SK-N-SH treated with all-trans-retinoic acid at 6 μM for 48 hours (cell line): ENCODE results near the gene SPC25.
"Not testable (repeated sequence)": the region's sequence is repeated elsewhere in the genome, so short reads cannot be mapped to it uniquely, and the experiment has no call there.

Experiments
- ATAC-seq: fragments of 200-7000 bp; cut with Tn5 transposase; 3 replicates; pipeline ENCODE4 v1.9.1; 2020; ENCODE audit warnings: mild to moderate bottlenecking, moderate library complexity
- ARNTL ChIP-seq: fragments of 450-650 bp; formaldehyde crosslinking; IDR thresholded peaks from 2 replicates; pipeline ENCODE4 v1.5.0; 2020; ENCODE audit warnings: low read depth, mild to moderate bottlenecking, moderate library complexity, borderline replicate concordance
- BACH2 ChIP-seq: fragments of 250-450 bp; sonication (Bioruptor Pico); IDR thresholded peaks from 2 replicates; pipeline ENCODE4 v1.9.0; 2021; ENCODE audit warnings: mild to moderate bottlenecking, borderline replicate concordance
- CSDC2 ChIP-seq: fragments of 250-450 bp; sonication (Bioruptor Pico); IDR thresholded peaks from 2 replicates; pipeline ENCODE4 v1.5.0; 2020; ENCODE audit warnings: mild to moderate bottlenecking, moderate library complexity
- ESRRG ChIP-seq: fragments of 250-450 bp; sonication (Bioruptor Pico); IDR thresholded peaks from 2 replicates; pipeline ENCODE4 v1.6.1; 2021; ENCODE audit warnings: mild to moderate bottlenecking
- GLIS3 ChIP-seq: fragments of 250-450 bp; sonication (Bioruptor Pico); IDR thresholded peaks from 2 replicates; pipeline ENCODE4 v1.5.0; 2020; ENCODE audit warnings: mild to moderate bottlenecking, moderate library complexity
- ISL1 ChIP-seq: fragments of 250-450 bp; sonication (Bioruptor Pico); IDR thresholded peaks from 2 replicates; pipeline ENCODE4 v2.1.2; 2022; ENCODE audit warnings: mild to moderate bottlenecking, moderate library complexity
- OSR1 ChIP-seq: fragments of 250-450 bp; sonication (Bioruptor Pico); IDR thresholded peaks from 2 replicates; pipeline ENCODE4 v1.8.0; 2022; ENCODE audit warnings: moderate library complexity, mild to moderate bottlenecking, inconsistent platforms
- PPARA ChIP-seq: fragments of 250-450 bp; sonication (Bioruptor Pico); IDR thresholded peaks from 2 replicates; pipeline ENCODE4 v1.5.0; 2020; ENCODE audit warnings: mild to moderate bottlenecking, borderline replicate concordance
- RARB ChIP-seq: fragments of 250-450 bp; sonication (Bioruptor Pico); IDR thresholded peaks from 2 replicates; pipeline ENCODE4 v1.8.0; 2021; ENCODE audit warnings: mild to moderate bottlenecking, moderate library complexity
- SNAI2 ChIP-seq: fragments of 250-450 bp; sonication (Bioruptor Pico); IDR thresholded peaks from 2 replicates; pipeline ENCODE4 v1.5.0; 2020; ENCODE audit warnings: mild to moderate bottlenecking, moderate library complexity
- TCF4 ChIP-seq: fragments of 250-450 bp; sonication (Bioruptor Pico); IDR thresholded peaks from 2 replicates; pipeline ENCODE4 v1.8.0; 2021; ENCODE audit warnings: mild to moderate bottlenecking, moderate library complexity, borderline replicate concordance
- TOX ChIP-seq: fragments of 250-450 bp; sonication (Bioruptor Pico); IDR thresholded peaks from 2 replicates; pipeline ENCODE4 v1.8.0; 2021; ENCODE audit warnings: mild to moderate bottlenecking, moderate library complexity, borderline replicate concordance
- ZFP3 ChIP-seq: fragments of 250-450 bp; sonication (Bioruptor Pico); IDR thresholded peaks from 2 replicates; pipeline ENCODE4 v1.5.0; 2020; ENCODE audit warnings: mild to moderate bottlenecking, moderate library complexity
- ZFP30 ChIP-seq: fragments of 450-650 bp; formaldehyde crosslinking; IDR thresholded peaks from 2 replicates; pipeline ENCODE4 v1.5.0; 2022; ENCODE audit warnings: mild to moderate bottlenecking, moderate library complexity
- ZNF70 ChIP-seq: fragments of 450-650 bp; formaldehyde crosslinking; IDR thresholded peaks from 2 replicates; pipeline ENCODE4 v1.5.0; 2020; ENCODE audit warnings: mild to moderate bottlenecking, moderate library complexity
- ZNF8 ChIP-seq: fragments of 450-650 bp; formaldehyde crosslinking; IDR thresholded peaks from 2 replicates; pipeline ENCODE4 v1.5.0; 2020; ENCODE audit warnings: mild to moderate bottlenecking, moderate library complexity
- TF ChIP-seq, protein P1 (sequence below): fragments of 250-450 bp; sonication (Bioruptor Pico); IDR thresholded peaks from 2 replicates; pipeline ENCODE4 v1.5.0; 2020; ENCODE audit warnings: mild to moderate bottlenecking, moderate library complexity
- TF ChIP-seq, protein P2 (sequence below): fragments of 250-450 bp; sonication (Bioruptor Pico); IDR thresholded peaks from 2 replicates; pipeline ENCODE4 v1.5.1; 2020; ENCODE audit warnings: low read depth, mild to moderate bottlenecking, moderate library complexity
- TF ChIP-seq, protein P3 (sequence below): fragments of 250-450 bp; sonication (Bioruptor Pico); IDR thresholded peaks from 2 replicates; pipeline ENCODE4 v1.8.0; 2021; ENCODE audit warnings: low read depth, mild to moderate bottlenecking, moderate library complexity, borderline replicate concordance
- TF ChIP-seq, protein P4 (sequence below): fragments of 250-450 bp; sonication (Bioruptor Pico); IDR thresholded peaks from 2 replicates; pipeline ENCODE4 v1.5.1; 2021; ENCODE audit warnings: mild to moderate bottlenecking, moderate library complexity

Gene SPC25

DNA sequence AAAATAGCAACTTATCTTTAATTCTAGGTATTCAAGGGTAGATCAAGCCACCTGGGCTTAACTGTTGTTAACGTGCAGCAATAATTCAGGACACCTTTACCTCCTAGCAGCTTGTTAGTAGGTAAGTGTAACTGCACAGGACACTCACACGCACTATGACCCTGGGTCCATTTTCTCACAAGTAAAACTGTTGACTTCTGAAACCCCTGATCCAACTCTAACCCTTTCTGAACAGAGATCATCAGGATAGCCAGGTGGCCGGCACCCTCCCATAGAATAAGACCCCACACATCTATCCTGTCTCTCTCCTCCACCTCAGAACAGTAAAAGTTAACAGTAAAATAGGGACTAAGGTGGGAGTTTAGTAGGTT, 610 bp downstream of the SPC25 start:
- no peak for TF ChIP-seq RARB
- TF ChIP-seq TOX = no peak
- no peak for TF ChIP-seq OSR1
- no peak for TF ChIP-seq ZNF70 (CRISPR knock-in tag)
- TF ChIP-seq ARNTL (CRISPR knock-in tag) = no peak
- TF ChIP-seq, protein P1, sequence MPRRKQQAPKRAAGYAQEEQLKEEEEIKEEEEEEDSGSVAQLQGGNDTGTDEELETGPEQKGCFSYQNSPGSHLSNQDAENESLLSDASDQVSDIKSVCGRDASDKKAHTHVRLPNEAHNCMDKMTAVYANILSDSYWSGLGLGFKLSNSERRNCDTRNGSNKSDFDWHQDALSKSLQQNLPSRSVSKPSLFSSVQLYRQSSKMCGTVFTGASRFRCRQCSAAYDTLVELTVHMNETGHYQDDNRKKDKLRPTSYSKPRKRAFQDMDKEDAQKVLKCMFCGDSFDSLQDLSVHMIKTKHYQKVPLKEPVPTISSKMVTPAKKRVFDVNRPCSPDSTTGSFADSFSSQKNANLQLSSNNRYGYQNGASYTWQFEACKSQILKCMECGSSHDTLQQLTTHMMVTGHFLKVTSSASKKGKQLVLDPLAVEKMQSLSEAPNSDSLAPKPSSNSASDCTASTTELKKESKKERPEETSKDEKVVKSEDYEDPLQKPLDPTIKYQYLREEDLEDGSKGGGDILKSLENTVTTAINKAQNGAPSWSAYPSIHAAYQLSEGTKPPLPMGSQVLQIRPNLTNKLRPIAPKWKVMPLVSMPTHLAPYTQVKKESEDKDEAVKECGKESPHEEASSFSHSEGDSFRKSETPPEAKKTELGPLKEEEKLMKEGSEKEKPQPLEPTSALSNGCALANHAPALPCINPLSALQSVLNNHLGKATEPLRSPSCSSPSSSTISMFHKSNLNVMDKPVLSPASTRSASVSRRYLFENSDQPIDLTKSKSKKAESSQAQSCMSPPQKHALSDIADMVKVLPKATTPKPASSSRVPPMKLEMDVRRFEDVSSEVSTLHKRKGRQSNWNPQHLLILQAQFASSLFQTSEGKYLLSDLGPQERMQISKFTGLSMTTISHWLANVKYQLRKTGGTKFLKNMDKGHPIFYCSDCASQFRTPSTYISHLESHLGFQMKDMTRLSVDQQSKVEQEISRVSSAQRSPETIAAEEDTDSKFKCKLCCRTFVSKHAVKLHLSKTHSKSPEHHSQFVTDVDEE (CRISPR knock-in tag) = no peak
- TF ChIP-seq, protein P2, sequence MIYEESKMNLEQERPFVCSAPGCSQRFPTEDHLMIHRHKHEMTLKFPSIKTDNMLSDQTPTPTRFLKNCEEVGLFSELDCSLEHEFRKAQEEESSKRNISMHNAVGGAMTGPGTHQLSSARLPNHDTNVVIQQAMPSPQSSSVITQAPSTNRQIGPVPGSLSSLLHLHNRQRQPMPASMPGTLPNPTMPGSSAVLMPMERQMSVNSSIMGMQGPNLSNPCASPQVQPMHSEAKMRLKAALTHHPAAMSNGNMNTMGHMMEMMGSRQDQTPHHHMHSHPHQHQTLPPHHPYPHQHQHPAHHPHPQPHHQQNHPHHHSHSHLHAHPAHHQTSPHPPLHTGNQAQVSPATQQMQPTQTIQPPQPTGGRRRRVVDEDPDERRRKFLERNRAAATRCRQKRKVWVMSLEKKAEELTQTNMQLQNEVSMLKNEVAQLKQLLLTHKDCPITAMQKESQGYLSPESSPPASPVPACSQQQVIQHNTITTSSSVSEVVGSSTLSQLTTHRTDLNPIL (CRISPR knock-in tag) = no peak
- no peak for TF ChIP-seq ZFP30
- TF ChIP-seq, all 23 proteins: peak for 0
- ATAC-seq = no peak; the same call in 2 of the 3 replicates

DNA sequence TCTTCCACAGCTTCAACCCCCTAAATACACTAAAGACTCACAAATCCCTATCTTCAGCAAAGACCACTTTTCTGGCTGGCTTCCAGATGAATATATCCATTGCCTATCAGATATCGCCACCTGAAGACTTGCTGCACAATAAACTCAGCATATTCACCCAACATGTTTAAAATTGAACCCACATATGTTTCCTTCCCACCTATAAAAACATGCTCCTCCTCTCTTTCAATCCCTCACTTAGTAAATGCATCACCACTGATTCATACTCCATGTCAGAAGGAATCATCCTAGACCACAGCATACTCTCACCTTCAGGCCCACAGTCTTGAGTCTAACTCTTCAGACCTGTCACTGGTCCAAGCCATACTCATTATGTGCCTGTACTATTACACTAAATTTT, 5.3 kb downstream of the SPC25 start:
- TF ChIP-seq TCF4 (no peak), ISL1 (no peak), GLIS3 (CRISPR knock-in tag) (no peak), SNAI2 (no peak), ESRRG (CRISPR knock-in tag) (no peak)
- ATAC-seq = no peak; the same call in 2 of the 3 replicates

DNA sequence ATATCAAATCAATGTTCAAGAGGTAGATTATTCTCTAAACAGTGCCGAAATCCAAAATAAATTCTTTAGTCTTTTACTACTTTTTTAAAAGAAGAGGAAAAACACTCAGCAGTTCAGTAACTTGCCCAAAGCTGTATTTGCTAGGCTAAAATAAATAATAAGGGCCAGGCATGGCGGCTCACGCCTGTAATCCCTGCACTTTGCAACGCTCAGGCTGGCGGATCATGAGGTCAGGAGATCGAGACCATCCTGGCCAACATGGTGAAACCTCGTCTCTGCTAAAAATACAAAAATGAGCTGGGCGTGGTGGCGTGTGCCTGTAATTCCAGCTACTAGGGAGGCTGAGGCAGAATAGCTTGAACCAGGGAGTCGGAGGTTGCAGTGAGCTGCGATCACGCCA, 8.1 kb downstream of the SPC25 start:
- ATAC-seq = not testable (repeated sequence)

DNA sequence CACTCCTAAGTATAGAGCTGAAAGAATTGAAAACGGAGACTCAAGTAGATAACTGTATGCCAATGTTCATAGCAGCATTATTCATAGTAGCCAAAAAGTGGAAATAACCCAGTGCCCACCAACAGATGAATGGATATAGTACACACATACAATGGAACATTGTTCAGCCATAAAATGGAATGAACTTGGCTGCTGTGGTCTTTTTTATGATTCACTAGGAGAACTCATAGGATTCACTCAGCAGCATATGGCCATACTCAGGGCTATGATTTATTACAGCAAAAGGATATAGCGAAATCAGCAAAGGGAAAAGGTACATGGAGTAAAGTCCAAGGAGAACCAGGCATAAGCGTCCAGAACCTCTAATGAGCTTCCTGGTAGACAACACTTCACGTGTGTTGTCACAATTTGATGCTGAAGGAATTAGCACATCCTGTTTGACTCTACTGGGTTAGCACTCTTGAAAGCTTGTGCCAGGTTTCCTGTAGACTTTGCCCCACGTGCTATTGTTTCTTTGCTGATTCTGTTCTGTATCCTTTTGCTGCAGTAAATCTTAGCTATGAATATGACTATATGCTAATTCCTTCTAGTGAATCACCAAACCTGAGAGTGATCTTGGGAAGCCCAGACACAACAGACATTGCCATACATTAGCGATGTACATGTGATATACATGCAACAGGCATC, 15.7 kb downstream of the SPC25 start:
- ATAC-seq = no peak
- TF ChIP-seq ISL1 = no peak
- no peak for TF ChIP-seq OSR1

DNA sequence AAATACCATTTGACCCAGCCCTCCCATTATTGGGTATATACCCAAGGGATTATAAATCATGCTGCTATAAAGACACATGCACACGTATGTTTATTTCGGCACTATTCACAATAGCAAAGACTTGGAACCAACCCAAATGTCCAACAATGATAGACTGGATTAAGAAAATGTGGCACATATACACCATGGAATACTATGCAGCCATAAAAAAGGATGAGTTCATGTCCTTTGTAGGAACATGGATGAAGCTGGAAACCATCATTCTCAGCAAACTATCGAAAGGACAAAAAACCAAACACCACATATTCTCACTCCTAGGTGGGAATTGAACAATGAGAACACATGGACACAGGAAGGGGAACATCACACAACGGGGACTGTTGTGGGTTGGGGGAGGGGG, 19.4 kb downstream of the SPC25 start:
- 0 out of 2 replicates have a peak, but pooled peaks have one; percentile 7 for TF ChIP-seq ZNF8
- TF ChIP-seq, all 23 proteins: peak for 1; not testable (repeated sequence) for 22
- ATAC-seq = not testable (repeated sequence)

DNA sequence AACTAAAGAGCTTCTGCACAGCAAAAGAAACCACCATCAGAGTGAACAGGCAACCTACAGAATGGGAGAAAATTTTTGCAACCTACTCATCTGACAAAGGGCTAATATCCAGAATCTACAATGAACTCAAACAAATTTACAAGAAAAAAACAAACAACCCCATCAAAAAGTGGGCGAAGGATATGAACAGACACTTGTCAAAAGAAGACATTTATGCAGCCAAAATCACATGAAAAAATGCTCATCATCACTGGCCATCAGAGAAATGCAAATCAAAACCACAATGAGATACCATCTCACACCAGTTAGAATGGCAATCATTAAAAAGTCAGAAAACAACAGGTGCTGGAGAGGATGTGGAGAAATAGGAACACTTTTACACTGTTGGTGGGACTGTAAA, 19.9 kb downstream of the SPC25 start:
- not testable (repeated sequence) for ATAC-seq

DNA sequence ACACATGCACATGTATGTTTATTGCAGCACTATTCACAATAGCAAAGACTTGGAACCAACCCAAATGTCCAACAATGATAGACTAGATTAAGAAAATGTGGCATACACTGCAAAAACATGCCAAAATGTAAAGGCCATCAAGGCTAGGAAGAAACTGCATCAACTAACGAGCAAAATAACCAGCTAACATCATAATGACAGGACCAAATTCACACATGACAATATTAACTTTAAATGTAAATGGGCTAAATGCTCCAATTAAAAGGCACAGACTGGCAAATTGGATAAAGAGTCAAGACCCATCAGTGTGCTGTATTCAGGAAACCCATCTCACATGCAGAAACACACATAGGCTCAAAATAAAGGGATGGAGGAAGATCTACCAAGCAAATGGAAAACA, 23.1 kb downstream of the SPC25 start:
- ATAC-seq = not testable (repeated sequence)

DNA sequence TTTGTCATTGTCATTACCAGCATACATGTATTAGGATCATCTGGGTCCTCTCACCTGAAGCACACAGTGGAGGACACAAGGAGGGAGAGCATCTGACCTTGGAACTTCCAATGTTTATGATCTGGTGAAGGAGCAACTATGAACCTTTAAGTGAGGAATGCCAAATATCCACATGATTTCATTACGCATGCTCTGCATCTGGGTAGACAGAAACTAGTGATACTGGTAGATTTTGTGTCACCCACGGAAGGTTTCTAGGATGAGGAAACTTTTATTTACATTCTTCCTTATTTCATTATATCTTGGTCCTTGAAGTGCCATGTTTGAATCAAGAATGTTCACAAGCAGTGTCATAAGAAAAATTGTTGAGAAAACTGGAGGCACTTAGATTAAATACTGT, 32.1 kb downstream of the SPC25 start:
- no peak for ATAC-seq
- TF ChIP-seq PPARA (CRISPR knock-in tag) = no peak
- TF ChIP-seq ISL1 = 0 out of 2 replicates have a peak, but pooled peaks have one; percentile 6

DNA sequence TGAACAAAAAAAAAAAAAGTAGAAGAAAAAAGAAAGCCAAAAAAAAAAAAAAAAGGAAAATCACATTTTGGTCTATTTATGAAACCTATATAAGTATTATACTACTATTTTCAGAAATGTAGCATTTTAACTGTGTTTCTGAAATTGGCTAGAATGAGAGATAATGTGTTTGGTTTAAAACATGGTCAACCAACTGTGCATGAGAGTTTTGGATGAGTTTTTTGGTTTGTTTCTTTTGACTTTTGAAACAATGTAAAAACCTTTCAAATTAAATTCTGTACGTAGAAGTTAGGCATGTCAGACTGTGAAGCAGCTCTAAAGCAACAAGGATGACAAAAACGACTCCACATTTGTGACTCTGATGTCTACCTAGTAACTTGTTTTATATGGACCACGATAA, 34.6 kb downstream of the SPC25 start:
- no peak for ATAC-seq
- TF ChIP-seq ESRRG (CRISPR knock-in tag) = no peak
- no peak for TF ChIP-seq ZNF70 (CRISPR knock-in tag)
- TF ChIP-seq ARNTL (CRISPR knock-in tag) = no peak
- TF ChIP-seq BACH2 (CRISPR knock-in tag) = no peak
- no peak for TF ChIP-seq TCF4
- no peak for TF ChIP-seq TOX
- TF ChIP-seq, protein P3, sequence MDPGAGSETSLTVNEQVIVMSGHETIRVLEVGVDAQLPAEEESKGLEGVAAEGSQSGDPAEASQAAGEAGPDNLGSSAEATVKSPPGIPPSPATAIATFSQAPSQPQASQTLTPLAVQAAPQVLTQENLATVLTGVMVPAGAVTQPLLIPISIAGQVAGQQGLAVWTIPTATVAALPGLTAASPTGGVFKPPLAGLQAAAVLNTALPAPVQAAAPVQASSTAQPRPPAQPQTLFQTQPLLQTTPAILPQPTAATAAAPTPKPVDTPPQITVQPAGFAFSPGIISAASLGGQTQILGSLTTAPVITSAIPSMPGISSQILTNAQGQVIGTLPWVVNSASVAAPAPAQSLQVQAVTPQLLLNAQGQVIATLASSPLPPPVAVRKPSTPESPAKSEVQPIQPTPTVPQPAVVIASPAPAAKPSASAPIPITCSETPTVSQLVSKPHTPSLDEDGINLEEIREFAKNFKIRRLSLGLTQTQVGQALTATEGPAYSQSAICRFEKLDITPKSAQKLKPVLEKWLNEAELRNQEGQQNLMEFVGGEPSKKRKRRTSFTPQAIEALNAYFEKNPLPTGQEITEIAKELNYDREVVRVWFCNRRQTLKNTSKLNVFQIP = no peak
- no peak for TF ChIP-seq ZFP3 (CRISPR knock-in tag)
- TF ChIP-seq, protein P2 (CRISPR knock-in tag) = no peak
- TF ChIP-seq ZNF8 = no peak
- TF ChIP-seq, protein P4, sequence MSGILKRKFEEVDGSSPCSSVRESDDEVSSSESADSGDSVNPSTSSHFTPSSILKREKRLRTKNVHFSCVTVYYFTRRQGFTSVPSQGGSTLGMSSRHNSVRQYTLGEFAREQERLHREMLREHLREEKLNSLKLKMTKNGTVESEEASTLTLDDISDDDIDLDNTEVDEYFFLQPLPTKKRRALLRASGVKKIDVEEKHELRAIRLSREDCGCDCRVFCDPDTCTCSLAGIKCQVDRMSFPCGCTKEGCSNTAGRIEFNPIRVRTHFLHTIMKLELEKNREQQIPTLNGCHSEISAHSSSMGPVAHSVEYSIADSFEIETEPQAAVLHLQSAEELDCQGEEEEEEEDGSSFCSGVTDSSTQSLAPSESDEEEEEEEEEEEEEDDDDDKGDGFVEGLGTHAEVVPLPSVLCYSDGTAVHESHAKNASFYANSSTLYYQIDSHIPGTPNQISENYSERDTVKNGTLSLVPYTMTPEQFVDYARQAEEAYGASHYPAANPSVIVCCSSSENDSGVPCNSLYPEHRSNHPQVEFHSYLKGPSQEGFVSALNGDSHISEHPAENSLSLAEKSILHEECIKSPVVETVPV (CRISPR knock-in tag) = no peak
- no peak for TF ChIP-seq CSDC2 (CRISPR knock-in tag)
- TF ChIP-seq GLIS3 (CRISPR knock-in tag) = no peak
- TF ChIP-seq PPARA (CRISPR knock-in tag) = no peak
- no peak for TF ChIP-seq OSR1
- TF ChIP-seq ZFP30 = no peak
